HG02973 (cell line): ENCODE measurements around the gene ZNF607.
A peak's percentile ranks its signal among the peaks of the same experiment; 100 is the strongest.
"Not testable (repeated sequence)": the region's sequence is repeated elsewhere in the genome, so short reads cannot be mapped to it uniquely, and the experiment has no call there.

Experiments used
- ATAC-seq: cut with Tn5 transposase; IDR thresholded peaks from one replicate; pipeline ENCODE4 v1.9.1; 2021; ENCODE audit warnings: moderate library complexity; ENCODE audit not compliant: unreplicated experiment

ZNF607 gene

GRCh38 chr19:37719111-37719926 lies at the start of gene ZNF607:
TSS of gene ZNF607 (minus strand) at chr19:37719761. CDS start at chr19:37711618, 8,143 bp downstream.
- peak; percentile 90 for ATAC-seq

GRCh38 chr19:37763488-37763887 lies 43.9 kb upstream of the ZNF607 start:
- ATAC-seq, result no peak

- ATAC-seq, result not testable (repeated sequence)
These were observed 38.1 kb upstream of the ZNF607 start for GRCh38 chr19:37757683-37758082.

- ATAC-seq, result no peak
These were observed 18.8 kb upstream of the ZNF607 start for GRCh38 chr19:37738371-37738770.

- no peak for ATAC-seq
These were observed 5.6 kb upstream of the ZNF607 start for GRCh38 chr19:37725181-37725580.

GRCh38 chr19:37719927-37720265 lies 335 bp upstream of the ZNF607 start:
- no peak for ATAC-seq

- ATAC-seq, result no peak
These were observed 1.3 kb downstream of the ZNF607 start for GRCh38 chr19:37718304-37718703.

GRCh38 chr19:37716140-37716539 lies 3.4 kb downstream of the ZNF607 start:
- ATAC-seq, result no peak

GRCh38 chr19:37706052-37706605 lies 13.4 kb downstream of the ZNF607 start:
- ATAC-seq, result no peak

- ATAC-seq, result no peak
These were observed 20.5 kb downstream of the ZNF607 start for GRCh38 chr19:37699057-37699456.

- no peak for ATAC-seq
These were observed 21.3 kb downstream of the ZNF607 start for GRCh38 chr19:37698216-37698615.

GRCh38 chr19:37695144-37695899 lies 24.2 kb downstream of the ZNF607 start:
- ATAC-seq, result no peak

- no peak for ATAC-seq
These were observed 26.5 kb downstream of the ZNF607 start for GRCh38 chr19:37692956-37693620.

- ATAC-seq, result no peak
These were observed 27.6 kb downstream of the ZNF607 start for GRCh38 chr19:37691881-37692504.

- ATAC-seq, result no peak
These were observed 36.0 kb downstream of the ZNF607 start for GRCh38 chr19:37683520-37683919.

- no peak for ATAC-seq
These were observed 50.1 kb downstream of the ZNF607 start for GRCh38 chr19:37669450-37669914.

GRCh38 chr19:37657157-37657556 lies 62.4 kb downstream of the ZNF607 start:
- ATAC-seq, result not testable (repeated sequence)

GRCh38 chr19:37655689-37656371 lies 63.7 kb downstream of the ZNF607 start:
- peak; percentile 50 for ATAC-seq

GRCh38 chr19:37655301-37655688 lies 64.3 kb downstream of the ZNF607 start, which contains the start of gene ZFP30:
TSS of gene ZFP30 (minus strand) at chr19:37655465. CDS start at chr19:37647822, 7,643 bp downstream.
- ATAC-seq, result peak; percentile 58
